ENCODE data around the gene MNS1.

The MNS1 gene

DNA sequence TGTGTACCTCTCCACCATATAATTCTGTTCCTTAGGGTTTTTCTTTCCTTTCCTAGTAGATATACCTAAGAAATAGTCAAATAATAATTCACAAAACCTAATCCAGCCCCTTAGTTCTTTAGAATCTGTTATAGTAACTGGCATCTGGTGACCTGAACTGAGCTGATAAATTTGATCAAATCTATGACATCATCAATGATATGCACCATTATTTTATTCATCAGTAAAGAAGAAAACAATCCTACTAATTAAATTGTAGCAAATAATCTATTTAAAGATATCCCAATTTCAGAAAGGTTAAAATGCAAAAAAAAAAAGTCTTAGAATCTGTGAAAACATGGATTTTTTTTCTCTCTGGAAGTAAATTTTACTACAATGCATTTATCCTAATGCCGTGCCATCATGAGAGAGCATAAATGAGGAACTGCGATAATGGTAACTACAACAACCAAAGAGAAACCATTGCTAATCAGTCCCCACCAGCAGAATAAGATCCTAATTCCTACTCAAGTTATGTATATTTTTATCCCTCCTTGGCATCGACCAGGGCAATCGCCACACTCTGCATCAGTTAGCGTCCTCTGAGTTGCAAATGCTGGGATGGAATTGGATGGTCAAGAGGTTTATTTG is 6.6 kb upstream of the MNS1 start:
- TF ChIP-seq, protein P1, sequence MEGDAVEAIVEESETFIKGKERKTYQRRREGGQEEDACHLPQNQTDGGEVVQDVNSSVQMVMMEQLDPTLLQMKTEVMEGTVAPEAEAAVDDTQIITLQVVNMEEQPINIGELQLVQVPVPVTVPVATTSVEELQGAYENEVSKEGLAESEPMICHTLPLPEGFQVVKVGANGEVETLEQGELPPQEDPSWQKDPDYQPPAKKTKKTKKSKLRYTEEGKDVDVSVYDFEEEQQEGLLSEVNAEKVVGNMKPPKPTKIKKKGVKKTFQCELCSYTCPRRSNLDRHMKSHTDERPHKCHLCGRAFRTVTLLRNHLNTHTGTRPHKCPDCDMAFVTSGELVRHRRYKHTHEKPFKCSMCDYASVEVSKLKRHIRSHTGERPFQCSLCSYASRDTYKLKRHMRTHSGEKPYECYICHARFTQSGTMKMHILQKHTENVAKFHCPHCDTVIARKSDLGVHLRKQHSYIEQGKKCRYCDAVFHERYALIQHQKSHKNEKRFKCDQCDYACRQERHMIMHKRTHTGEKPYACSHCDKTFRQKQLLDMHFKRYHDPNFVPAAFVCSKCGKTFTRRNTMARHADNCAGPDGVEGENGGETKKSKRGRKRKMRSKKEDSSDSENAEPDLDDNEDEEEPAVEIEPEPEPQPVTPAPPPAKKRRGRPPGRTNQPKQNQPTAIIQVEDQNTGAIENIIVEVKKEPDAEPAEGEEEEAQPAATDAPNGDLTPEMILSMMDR (IDR thresholded peaks at IDR 0.05): no peak
- H3K27ac ChIP-seq: no peak overlapping the region

DNA sequence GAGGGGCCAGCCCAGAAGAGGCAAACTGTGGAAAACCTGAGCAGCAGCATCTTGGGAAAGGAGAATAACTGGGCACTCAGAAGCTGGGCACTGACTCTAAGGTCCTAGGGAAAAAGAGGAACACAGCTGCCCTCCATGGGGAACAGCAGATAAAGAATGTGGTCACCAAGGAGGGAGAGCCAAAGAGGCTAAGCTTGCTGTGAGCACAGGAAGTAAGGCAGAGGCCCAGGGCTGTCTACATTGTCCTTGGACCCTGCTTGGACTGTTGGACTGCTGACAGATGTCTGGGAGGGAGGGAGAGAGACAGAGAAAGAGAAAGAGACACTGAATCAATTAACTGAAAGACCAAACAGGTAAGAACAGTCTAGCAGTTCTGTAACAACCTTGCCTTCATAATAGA is 4.5 kb upstream of the MNS1 start:
- no peak overlapping the region for H3K27ac ChIP-seq
- TF ChIP-seq, protein P1 (IDR thresholded peaks at IDR 0.05): no peak
- no peak for TF ChIP-seq ZFX (IDR thresholded peaks at IDR 0.05; ENCODE audit: borderline replicate concordance)

DNA sequence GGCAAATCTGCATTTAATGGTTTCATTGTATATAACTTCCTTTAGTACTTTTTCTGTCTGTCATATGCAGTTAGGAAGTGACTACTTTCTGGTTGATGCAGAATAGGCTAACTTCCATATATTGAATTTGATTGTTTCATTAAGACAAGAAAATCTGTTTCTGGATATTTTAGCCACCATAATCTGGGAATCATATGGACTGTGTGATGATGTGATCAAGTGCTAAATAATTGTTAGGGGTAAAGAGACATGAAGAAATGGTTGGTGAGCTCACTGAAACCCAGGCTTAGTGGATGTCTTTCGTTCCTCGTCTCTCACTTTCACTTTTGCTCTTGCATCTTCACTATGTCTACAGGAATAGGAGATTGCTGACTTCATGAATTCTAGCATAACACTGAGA is 3.5 kb upstream of the MNS1 start:
- TF ChIP-seq ZFX (IDR thresholded peaks at IDR 0.05; ENCODE audit: borderline replicate concordance): no peak
- TF ChIP-seq, protein P1 (IDR thresholded peaks at IDR 0.05): no peak
- no peak overlapping the region for H3K27ac ChIP-seq

DNA sequence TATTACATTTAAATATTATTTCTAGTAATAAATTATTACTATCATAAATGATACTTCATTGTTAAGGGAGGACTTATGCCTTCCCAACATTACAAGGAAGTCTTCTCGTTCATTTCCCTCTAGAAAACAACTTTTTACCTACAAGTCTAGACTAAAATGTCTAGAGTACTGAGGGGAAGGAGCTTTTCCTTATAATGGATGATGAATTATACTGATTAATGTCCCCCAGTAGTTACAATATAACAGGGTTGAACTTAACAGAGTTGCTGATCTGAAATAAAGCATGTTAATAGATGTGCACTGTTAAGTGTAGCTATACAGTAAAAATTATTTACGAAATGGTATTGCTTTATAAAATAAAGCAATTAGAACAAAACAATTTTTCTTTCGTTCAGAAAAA is 2.7 kb upstream of the MNS1 start:
- H3K27ac ChIP-seq: no peak overlapping the region
- no peak for TF ChIP-seq ZFX (IDR thresholded peaks at IDR 0.05; ENCODE audit: borderline replicate concordance)
- TF ChIP-seq, protein P1 (IDR thresholded peaks at IDR 0.05): no peak

DNA sequence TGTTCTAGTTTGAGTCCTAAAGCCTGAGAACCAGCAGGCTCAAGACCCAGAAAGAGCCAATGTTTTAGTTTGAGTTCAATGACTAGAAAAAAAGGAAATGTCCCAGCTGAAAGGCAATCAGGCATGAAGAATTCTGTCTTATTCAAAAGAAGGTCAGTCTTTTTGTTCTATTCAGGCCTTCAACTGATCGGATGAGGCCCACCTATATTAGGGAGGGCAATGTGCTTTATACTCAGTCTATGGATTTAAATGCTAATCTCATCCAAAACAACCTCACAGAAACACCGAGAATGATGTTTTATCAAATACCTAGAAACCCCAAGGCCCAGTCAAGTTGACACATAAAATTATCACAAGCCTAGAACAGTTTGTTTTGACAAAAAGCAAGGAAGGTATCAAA is 4.0 kb downstream of the MNS1 start:
- TF ChIP-seq, protein P1 (IDR thresholded peaks at IDR 0.05): no peak
- no peak for TF ChIP-seq ZFX (IDR thresholded peaks at IDR 0.05; ENCODE audit: borderline replicate concordance)
- H3K27ac ChIP-seq: no peak overlapping the region

- H3K27ac ChIP-seq: no peak overlapping the region
- TF ChIP-seq, protein P1 (IDR thresholded peaks at IDR 0.05): no peak
- no peak for TF ChIP-seq ZFX (IDR thresholded peaks at IDR 0.05; ENCODE audit: borderline replicate concordance)
These were observed 4.9 kb downstream of the MNS1 start for GRCh38 chr15:56460071-56460470.

- H3K27ac ChIP-seq: no peak overlapping the region
- no peak for TF ChIP-seq ZFX (IDR thresholded peaks at IDR 0.05; ENCODE audit: borderline replicate concordance)
- TF ChIP-seq, protein P1 (IDR thresholded peaks at IDR 0.05): no peak
These were observed 5.8 kb downstream of the MNS1 start for GRCh38 chr15:56459096-56459495.

Measured in 22Rv1 (cell line).